Stimulated activated CD8-positive, alpha-beta memory T cell treated with anti-CD3 and anti-CD28 coated beads, Interleukin-12 subunit alpha, Interleukin-12 subunit beta, amount 100 ng/mL, for 24 hours (primary cell): ENCODE measurements around the gene IL1RAP.
A peak's percentile ranks its signal among the peaks of the same experiment; 100 is the strongest.
"Not testable (repeated sequence)": the region's sequence is repeated elsewhere in the genome, so short reads cannot be mapped to it uniquely, and the experiment has no call there.

ENCODE experiments used
- DNase-seq: peaks from one replicate; pipeline ENCODE4 v3.0.0-alpha.2; 2020; ENCODE audit errors: extremely low read depth

IL1RAP gene

GRCh38 chr3:190513409-190514370, at the start of gene IL1RAP:
Gene IL1RAP (plus strand): TSS chr3:190514085. CDS start chr3:190564290, 50,205 bp downstream.
- peak; percentile 67 for DNase-seq

- no peak for DNase-seq
Measured at GRCh38 chr3:190467922-190468321, 46.0 kb upstream of the IL1RAP start.

- not testable (repeated sequence) for DNase-seq
Measured at GRCh38 chr3:190473261-190473660, 40.6 kb upstream of the IL1RAP start.

- no peak for DNase-seq
Measured at GRCh38 chr3:190481779-190482178, 32.1 kb upstream of the IL1RAP start.

- no peak for DNase-seq
Measured at GRCh38 chr3:190485830-190486532, 27.9 kb upstream of the IL1RAP start.

- DNase-seq, result no peak
Measured at GRCh38 chr3:190486533-190486864, 27.4 kb upstream of the IL1RAP start.

GRCh38 chr3:190486908-190487607, 26.8 kb upstream of the IL1RAP start:
- no peak for DNase-seq

GRCh38 chr3:190491533-190492054, 22.3 kb upstream of the IL1RAP start:
- no peak for DNase-seq

- no peak for DNase-seq
Measured at GRCh38 chr3:190492129-190492528, 21.8 kb upstream of the IL1RAP start.

- DNase-seq, result no peak
Measured at GRCh38 chr3:190492966-190493365, 20.9 kb upstream of the IL1RAP start.

GRCh38 chr3:190494907-190495306, 19.0 kb upstream of the IL1RAP start:
- DNase-seq, result no peak

GRCh38 chr3:190495354-190495753, 18.5 kb upstream of the IL1RAP start:
- DNase-seq, result no peak

- DNase-seq, result no peak
Measured at GRCh38 chr3:190495796-190496195, 18.1 kb upstream of the IL1RAP start.

GRCh38 chr3:190496859-190497258, 17.0 kb upstream of the IL1RAP start:
- DNase-seq, result no peak

GRCh38 chr3:190497811-190498210, 16.1 kb upstream of the IL1RAP start:
- DNase-seq, result no peak

GRCh38 chr3:190498293-190498692, 15.6 kb upstream of the IL1RAP start:
- DNase-seq, result no peak

- no peak for DNase-seq
Measured at GRCh38 chr3:190499122-190499521, 14.8 kb upstream of the IL1RAP start.

- no peak for DNase-seq
Measured at GRCh38 chr3:190502946-190503345, 10.9 kb upstream of the IL1RAP start.

GRCh38 chr3:190504354-190505125, 9.3 kb upstream of the IL1RAP start:
- no peak for DNase-seq

GRCh38 chr3:190505381-190506003, 8.4 kb upstream of the IL1RAP start:
- DNase-seq, result no peak

- DNase-seq, result no peak
Measured at GRCh38 chr3:190506271-190506670, 7.6 kb upstream of the IL1RAP start.
